Liver (tissue), 3 donors: Measurements from ENCODE around the gene PRDM7.
"Not testable (repeated sequence)": the region's sequence is repeated elsewhere in the genome, so short reads cannot be mapped to it uniquely, and the experiment has no call there.

Experiments used
- CTCF ChIP-seq: fragments of 150-350 bp; IDR thresholded peaks from 2 replicates; pipeline ENCODE4 v1.5.1; 2017; ENCODE audit warnings: improper control_type of control experiment, low read depth, low read length; ENCODE audit not compliant: missing input control
- TAF1 ChIP-seq: conservative IDR thresholded peaks from 2 replicates; pipeline ENCODE4 v1.6.1; 2016; ENCODE audit warnings: antibody characterized with exemption, mild to moderate bottlenecking
- donor health status: healthy.
- donor health status: healthy.

- not testable (repeated sequence) for TF ChIP-seq CTCF, TAF1
These were observed 17.7 kb upstream of the PRDM7 start for GRCh38 chr16:90094791-90095190.
